Measurements from ENCODE around the gene LEO1. TPM values are rescaled to one million over a fixed set of nuclear protein-coding genes. Genes with fewer than 3 reads are reported as not detected.
A peak's percentile ranks its signal among the peaks of the same experiment; 100 is the strongest.

Gene LEO1
- total RNA-seq, 3 donors from 2014 or later (not counting 1 experiment from before 2014, with no cell fraction given) = 13.2 to 19.5 (median 16.0) TPM

DNA sequence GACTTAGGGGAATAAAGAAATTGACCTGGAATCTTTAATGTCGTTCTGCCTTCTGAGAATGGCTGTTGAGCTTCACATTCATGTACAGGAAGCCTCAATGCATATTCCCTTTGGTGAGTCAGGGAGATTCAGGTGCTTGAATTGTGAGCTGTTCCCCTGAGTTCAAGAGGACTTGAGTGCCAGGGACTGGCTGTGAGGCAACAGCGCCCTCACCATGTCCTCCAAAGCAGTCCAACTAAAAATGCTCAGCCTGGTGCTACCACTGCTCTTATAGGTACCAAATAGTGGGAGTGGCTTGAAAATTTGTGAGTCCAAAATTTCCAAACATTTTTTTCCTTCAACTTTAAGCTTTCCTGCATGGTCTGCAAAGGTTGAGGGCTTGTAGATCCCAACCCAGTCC lies 54.1 kb downstream of the LEO1 start:
- no peaks in the 10 kb centered on the region for H3K4me1 Mint-ChIP-seq
- WGBS (ENCODE audit: insufficient coverage) = 95% methylated on average over 2 of the region's 2 CpGs

DNA sequence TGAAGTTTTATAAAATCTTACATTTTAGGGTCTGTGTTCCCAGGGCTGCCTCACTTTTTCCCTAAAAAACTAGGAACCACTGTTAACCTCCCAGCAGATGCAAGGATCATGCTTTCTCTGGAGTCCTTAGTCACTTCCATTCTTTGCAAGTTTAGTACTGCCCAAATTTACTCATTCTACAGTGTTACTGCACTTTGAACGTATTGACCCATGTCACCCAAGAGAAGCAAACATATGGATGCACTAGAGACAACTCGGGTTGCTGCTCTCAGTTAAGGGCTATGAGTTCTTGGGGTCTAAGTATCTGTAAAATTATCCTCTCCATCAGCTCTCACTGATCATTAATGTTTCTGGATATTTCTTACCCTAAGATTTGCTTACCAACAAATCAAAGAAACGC lies 59.0 kb downstream of the LEO1 start:
- H3K36me3 ChIP-seq (ENCODE audit: control insufficient read depth, insufficient read depth, low read length) = peaks cover 39% of the 10 kb centered on the region

More for the DNA sequence above, 54.1 kb downstream of the LEO1 start:
- Histone ChIP-seq H3K27me3 (ENCODE audit: control insufficient read depth, insufficient read depth, low read length) (no peaks in the 10 kb centered on the region), H3K9me3 (ENCODE audit: control insufficient read depth, insufficient read depth, low read length) (no peaks in the 10 kb centered on the region), H3K4me1 (ENCODE audit: control insufficient read depth, insufficient read depth, low read length) (no peaks in the 10 kb centered on the region), H3K27ac (ENCODE audit: low read length) (no peak overlapping the region), H3K4me3 (ENCODE audit: low read length) (no peak overlapping the region), H3K36me3 (ENCODE audit: control insufficient read depth, insufficient read depth, low read length) (peaks cover 36% of the 10 kb centered on the region)
- Mint-ChIP-seq H3K4me3 (no peak overlapping the region), H3K27me3 (ENCODE audit: low read depth in 2 of 2) (no peaks in the 10 kb centered on the region), H3K36me3 (peaks cover 6% of the 10 kb centered on the region), H3K9me3 (no peaks in the 10 kb centered on the region), H3K27ac (no peak overlapping the region)
- DNase-seq (peak in 1 of 2 donors; percentile 13), ATAC-seq (no peak)
- intact Hi-C loops (cut with micrococcal nuclease) = no loop called here
- TF ChIP-seq, protein P1, sequence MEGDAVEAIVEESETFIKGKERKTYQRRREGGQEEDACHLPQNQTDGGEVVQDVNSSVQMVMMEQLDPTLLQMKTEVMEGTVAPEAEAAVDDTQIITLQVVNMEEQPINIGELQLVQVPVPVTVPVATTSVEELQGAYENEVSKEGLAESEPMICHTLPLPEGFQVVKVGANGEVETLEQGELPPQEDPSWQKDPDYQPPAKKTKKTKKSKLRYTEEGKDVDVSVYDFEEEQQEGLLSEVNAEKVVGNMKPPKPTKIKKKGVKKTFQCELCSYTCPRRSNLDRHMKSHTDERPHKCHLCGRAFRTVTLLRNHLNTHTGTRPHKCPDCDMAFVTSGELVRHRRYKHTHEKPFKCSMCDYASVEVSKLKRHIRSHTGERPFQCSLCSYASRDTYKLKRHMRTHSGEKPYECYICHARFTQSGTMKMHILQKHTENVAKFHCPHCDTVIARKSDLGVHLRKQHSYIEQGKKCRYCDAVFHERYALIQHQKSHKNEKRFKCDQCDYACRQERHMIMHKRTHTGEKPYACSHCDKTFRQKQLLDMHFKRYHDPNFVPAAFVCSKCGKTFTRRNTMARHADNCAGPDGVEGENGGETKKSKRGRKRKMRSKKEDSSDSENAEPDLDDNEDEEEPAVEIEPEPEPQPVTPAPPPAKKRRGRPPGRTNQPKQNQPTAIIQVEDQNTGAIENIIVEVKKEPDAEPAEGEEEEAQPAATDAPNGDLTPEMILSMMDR (IDR thresholded peaks at IDR 0.05) = no peak

DNA sequence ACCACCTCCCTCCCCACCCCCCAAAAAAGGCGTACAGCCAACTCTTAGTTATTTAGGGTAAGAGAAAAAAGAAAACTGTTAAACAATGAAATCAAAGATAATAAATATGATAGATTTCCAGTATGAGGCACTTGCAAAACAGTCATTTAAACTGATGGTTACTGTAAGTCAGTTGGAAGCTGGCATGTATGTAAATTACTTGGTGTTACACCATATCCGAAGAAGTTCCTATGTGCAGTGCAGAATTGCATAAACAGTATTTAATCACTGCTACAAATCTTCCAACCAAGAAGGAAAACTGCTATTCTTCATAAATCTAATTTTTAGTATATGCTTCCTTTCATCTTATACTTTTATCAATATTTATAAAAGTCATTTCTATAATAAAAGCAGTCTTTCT lies 62.0 kb downstream of the LEO1 start:
- no peak overlapping the region for H3K4me3 ChIP-seq (ENCODE audit: low read length)
- WGBS (ENCODE audit: insufficient coverage) = 100% methylated on average over 1 of the region's 2 CpGs
- peaks cover 0 to 4% of the 10 kb centered on the region in 2 donors for H3K4me1 Mint-ChIP-seq
- intact Hi-C loops (cut with micrococcal nuclease) = no loop called here
- H3K36me3 Mint-ChIP-seq = no peaks in the 10 kb centered on the region
- H3K9me3 Mint-ChIP-seq = no peaks in the 10 kb centered on the region
- no peak overlapping the region for H3K4me3 Mint-ChIP-seq
- H3K4me1 ChIP-seq (ENCODE audit: control insufficient read depth, insufficient read depth, low read length) = no peaks in the 10 kb centered on the region
- no peak overlapping the region for H3K27ac Mint-ChIP-seq
- no peak overlapping the region for H3K27ac ChIP-seq (ENCODE audit: low read length)
- ATAC-seq (no peak), DNase-seq (no peak)
- no peaks in the 10 kb centered on the region for H3K9me3 ChIP-seq (ENCODE audit: control insufficient read depth, insufficient read depth, low read length)
- H3K27me3 Mint-ChIP-seq (ENCODE audit: low read depth in 2 of 2) = no peaks in the 10 kb centered on the region
- TF ChIP-seq, protein P1 (IDR thresholded peaks at IDR 0.05) = no peak
- H3K36me3 ChIP-seq (ENCODE audit: control insufficient read depth, insufficient read depth, low read length) = peaks cover 41% of the 10 kb centered on the region
- H3K27me3 ChIP-seq (ENCODE audit: control insufficient read depth, insufficient read depth, low read length) = no peaks in the 10 kb centered on the region

More for the DNA sequence above, 59.0 kb downstream of the LEO1 start:
- no peaks in the 10 kb centered on the region for H3K4me1 ChIP-seq (ENCODE audit: control insufficient read depth, insufficient read depth, low read length)
- no peaks in the 10 kb centered on the region for H3K27me3 ChIP-seq (ENCODE audit: control insufficient read depth, insufficient read depth, low read length)
- no peak overlapping the region for H3K4me3 ChIP-seq (ENCODE audit: low read length)
- no peaks in the 10 kb centered on the region for H3K9me3 Mint-ChIP-seq
- DNase-seq (no peak), ATAC-seq (no peak)
- TF ChIP-seq, protein P1 (IDR thresholded peaks at IDR 0.05) = no peak
- no peak overlapping the region for H3K27ac Mint-ChIP-seq
- 80% methylated on average over 1 of the region's 3 CpGs for WGBS (ENCODE audit: insufficient coverage)
- no peak overlapping the region for H3K27ac ChIP-seq (ENCODE audit: low read length)
- H3K4me3 Mint-ChIP-seq = no peak overlapping the region
- intact Hi-C loops (cut with micrococcal nuclease) = no loop called here
- no peaks in the 10 kb centered on the region for H3K4me1 Mint-ChIP-seq
- H3K36me3 Mint-ChIP-seq = no peaks in the 10 kb centered on the region
- H3K9me3 ChIP-seq (ENCODE audit: control insufficient read depth, insufficient read depth, low read length) = no peaks in the 10 kb centered on the region
- H3K27me3 Mint-ChIP-seq (ENCODE audit: low read depth in 2 of 2) = no peaks in the 10 kb centered on the region

DNA sequence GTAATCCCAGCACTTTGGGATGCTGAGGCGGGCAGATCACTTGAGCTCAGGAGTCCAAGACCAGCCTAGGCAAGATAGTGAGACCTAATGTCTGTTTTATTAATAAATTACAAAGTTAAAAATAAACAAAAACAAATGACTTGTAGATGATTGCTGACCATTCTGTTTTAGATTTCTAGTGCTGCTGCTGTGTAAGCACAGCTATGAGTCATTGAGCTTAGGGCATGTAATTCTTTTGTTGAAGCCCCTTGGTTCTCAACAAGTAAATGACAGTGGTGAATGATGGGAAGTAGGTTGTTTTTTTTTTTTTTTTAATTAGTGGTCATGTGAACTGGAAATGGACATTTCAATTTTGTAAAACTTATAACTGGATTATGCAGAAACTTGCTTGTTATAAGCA lies 63.3 kb downstream of the LEO1 start:
- Histone ChIP-seq H3K4me3 (ENCODE audit: low read length) (no peak overlapping the region), H3K4me1 (ENCODE audit: control insufficient read depth, insufficient read depth, low read length) (no peaks in the 10 kb centered on the region), H3K9me3 (ENCODE audit: control insufficient read depth, insufficient read depth, low read length) (no peaks in the 10 kb centered on the region), H3K27me3 (ENCODE audit: control insufficient read depth, insufficient read depth, low read length) (no peaks in the 10 kb centered on the region), H3K27ac (ENCODE audit: low read length) (no peak overlapping the region), H3K36me3 (ENCODE audit: control insufficient read depth, insufficient read depth, low read length) (peaks cover 50% of the 10 kb centered on the region)
- WGBS (ENCODE audit: insufficient coverage) = 100% methylated on average over 1 of the region's 1 CpG
- Mint-ChIP-seq H3K27ac (no peak overlapping the region), H3K4me3 (no peak overlapping the region), H3K9me3 (no peaks in the 10 kb centered on the region), H3K36me3 (no peaks in the 10 kb centered on the region), H3K27me3 (ENCODE audit: low read depth in 2 of 2) (no peaks in the 10 kb centered on the region), H3K4me1 (peaks cover 0 to 6% of the 10 kb centered on the region in 2 donors)
- TF ChIP-seq, protein P1 (IDR thresholded peaks at IDR 0.05) = no peak
- ATAC-seq = no peak
- intact Hi-C loops (cut with micrococcal nuclease) = no loop called here
- no peak for DNase-seq

All from natural killer cell (primary cell).